ENCODE measurements around the gene SFMBT1. TPM values are rescaled to one million over a fixed set of nuclear protein-coding genes. Genes with fewer than 3 reads are reported as not detected.
A peak's percentile ranks its signal among the peaks of the same experiment; 100 is the strongest.

The SFMBT1 gene
- total RNA-seq, 2 donors from 2014 or later: 6.9 to 10.3 TPM

GRCh38 chr3:52931889-52932288 is 114.0 kb downstream of the SFMBT1 start:
- H3K9ac ChIP-seq (ENCODE audit: extremely low read depth, low read length, poor library complexity, severe bottlenecking): no peak overlapping the region
- no peak overlapping the region for H3K27ac ChIP-seq (ENCODE audit: low read depth, low read length)
- no peaks in the 10 kb centered on the region for H3K27me3 Mint-ChIP-seq (ENCODE audit: insufficient read depth)
- DNase-seq: no peak
- peaks cover 6% of the 10 kb centered on the region for H3K36me3 Mint-ChIP-seq (ENCODE audit: low read depth)
- no peak overlapping the region for H3K4me3 Mint-ChIP-seq
- no peak overlapping the region for H3K27ac Mint-ChIP-seq
- peak; percentile 34 for TF ChIP-seq CTCF (conservative IDR thresholded peaks at IDR 0.05)
- no peaks in the 10 kb centered on the region for H3K4me1 ChIP-seq (ENCODE audit: control insufficient read depth, insufficient read depth, low read length)
- no peaks in the 10 kb centered on the region for H3K36me3 ChIP-seq (ENCODE audit: control insufficient read depth, insufficient read depth, low read length)
- H3K9me3 Mint-ChIP-seq: no peaks in the 10 kb centered on the region
- H3K27me3 ChIP-seq (ENCODE audit: control insufficient read depth, insufficient read depth, low read length, poor library complexity, severe bottlenecking): no peaks in the 10 kb centered on the region
- no peak overlapping the region for H3K4me3 ChIP-seq (ENCODE audit: low read length)
- H3K9me3 ChIP-seq (ENCODE audit: control insufficient read depth, low read length): no peaks in the 10 kb centered on the region
- WGBS, 2 experiments (ENCODE audit: insufficient coverage in 1 of 2, insufficient read length in 1 of 2): 91 to 100% methylated on average over 2 of the region's 2 CpGs
- no peaks in the 10 kb centered on the region for H3K4me1 Mint-ChIP-seq

GRCh38 chr3:52931328-52931727 is 114.5 kb downstream of the SFMBT1 start:
- H3K27me3 ChIP-seq (ENCODE audit: control insufficient read depth, insufficient read depth, low read length, poor library complexity, severe bottlenecking): no peaks in the 10 kb centered on the region
- H3K36me3 Mint-ChIP-seq (ENCODE audit: low read depth): peaks cover 6% of the 10 kb centered on the region
- TF ChIP-seq CTCF (conservative IDR thresholded peaks at IDR 0.05): no peak
- no peaks in the 10 kb centered on the region for H3K36me3 ChIP-seq (ENCODE audit: control insufficient read depth, insufficient read depth, low read length)
- no peaks in the 10 kb centered on the region for H3K9me3 Mint-ChIP-seq
- H3K4me1 Mint-ChIP-seq: no peaks in the 10 kb centered on the region
- no peak overlapping the region for H3K27ac ChIP-seq (ENCODE audit: low read depth, low read length)
- H3K9me3 ChIP-seq (ENCODE audit: control insufficient read depth, low read length): no peaks in the 10 kb centered on the region
- H3K27me3 Mint-ChIP-seq (ENCODE audit: insufficient read depth): no peaks in the 10 kb centered on the region
- no peaks in the 10 kb centered on the region for H3K4me1 ChIP-seq (ENCODE audit: control insufficient read depth, insufficient read depth, low read length)
- no peak overlapping the region for H3K4me3 Mint-ChIP-seq
- no peak overlapping the region for H3K9ac ChIP-seq (ENCODE audit: extremely low read depth, low read length, poor library complexity, severe bottlenecking)
- no peak overlapping the region for H3K4me3 ChIP-seq (ENCODE audit: low read length)
- 80 to 90% methylated on average over 5 to 6 of the region's 6 CpGs for WGBS, 2 experiments (ENCODE audit: insufficient coverage in 1 of 2, insufficient read length in 1 of 2)
- no peak overlapping the region for H3K27ac Mint-ChIP-seq
- no peak for DNase-seq

DNA sequence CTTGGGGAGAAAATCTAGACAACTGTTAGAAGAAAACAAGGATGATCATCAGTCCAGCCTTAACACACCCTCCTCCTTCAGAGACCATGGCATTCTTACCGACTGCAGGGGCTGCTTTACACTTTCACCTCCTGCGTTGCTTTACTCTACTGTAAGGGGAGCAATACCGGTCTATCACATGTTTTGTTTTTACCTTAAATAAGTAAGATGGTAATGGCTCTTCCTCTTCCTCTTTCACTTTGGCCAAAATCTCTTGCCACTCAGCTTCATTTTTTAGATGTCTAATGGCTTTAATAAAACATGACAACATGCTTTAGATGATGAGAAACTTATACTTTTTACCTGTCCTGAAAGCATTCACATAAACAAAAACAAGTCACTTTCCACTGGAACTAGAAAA is 115.1 kb downstream of the SFMBT1 start:
- H3K4me3 Mint-ChIP-seq: no peak overlapping the region
- no peak for TF ChIP-seq CTCF (conservative IDR thresholded peaks at IDR 0.05)
- no peaks in the 10 kb centered on the region for H3K27me3 Mint-ChIP-seq (ENCODE audit: insufficient read depth)
- peaks cover 6% of the 10 kb centered on the region for H3K36me3 Mint-ChIP-seq (ENCODE audit: low read depth)
- no peaks in the 10 kb centered on the region for H3K36me3 ChIP-seq (ENCODE audit: control insufficient read depth, insufficient read depth, low read length)
- H3K27ac Mint-ChIP-seq: no peak overlapping the region
- no peaks in the 10 kb centered on the region for H3K4me1 ChIP-seq (ENCODE audit: control insufficient read depth, insufficient read depth, low read length)
- H3K4me3 ChIP-seq (ENCODE audit: low read length): no peak overlapping the region
- 98 to 100% methylated on average over 1 to 3 of the region's 3 CpGs for WGBS, 2 experiments (ENCODE audit: insufficient coverage in 1 of 2, insufficient read length in 1 of 2)
- no peak overlapping the region for H3K27ac ChIP-seq (ENCODE audit: low read depth, low read length)
- no peaks in the 10 kb centered on the region for H3K27me3 ChIP-seq (ENCODE audit: control insufficient read depth, insufficient read depth, low read length, poor library complexity, severe bottlenecking)
- H3K9ac ChIP-seq (ENCODE audit: extremely low read depth, low read length, poor library complexity, severe bottlenecking): no peak overlapping the region
- H3K4me1 Mint-ChIP-seq: no peaks in the 10 kb centered on the region
- H3K9me3 Mint-ChIP-seq: no peaks in the 10 kb centered on the region
- no peaks in the 10 kb centered on the region for H3K9me3 ChIP-seq (ENCODE audit: control insufficient read depth, low read length)
- no peak for DNase-seq

All from endodermal cell (in vitro differentiated cells).